Measurements from ENCODE around the gene LRRC28.

The LRRC28 gene

DNA sequence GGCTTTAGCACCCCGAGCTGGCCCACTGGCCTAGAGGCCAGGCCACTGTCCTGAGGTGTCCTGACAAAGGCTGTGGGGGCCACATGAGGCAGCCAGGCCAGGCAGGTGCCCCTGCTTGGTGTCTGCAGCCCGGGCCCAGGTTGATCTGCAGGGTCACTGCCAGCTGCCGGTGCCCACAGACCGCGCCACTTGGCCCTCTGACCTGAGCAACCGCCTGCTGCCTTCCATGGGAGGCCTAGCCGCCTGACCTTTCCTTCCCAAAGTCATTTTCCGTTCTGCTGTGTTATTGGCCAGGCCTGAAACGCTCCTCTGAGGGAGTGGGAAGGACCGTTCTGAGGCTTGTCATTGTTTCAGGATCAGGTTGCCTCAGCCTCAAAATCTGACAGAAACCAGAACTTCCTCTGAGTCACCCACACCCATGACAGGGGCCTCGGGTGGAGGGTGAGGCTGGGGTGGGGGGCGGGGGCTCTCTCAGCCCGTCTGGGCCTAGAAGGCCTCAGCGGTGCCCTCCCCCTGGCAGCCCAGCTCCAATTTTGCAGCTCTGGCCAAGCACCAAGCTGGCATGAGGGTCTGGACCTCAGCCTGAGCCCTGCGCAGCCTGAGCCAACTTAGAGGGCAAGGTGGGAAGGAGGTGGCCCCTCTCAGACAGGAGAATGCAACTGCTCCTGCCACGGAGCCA, 173.8 kb downstream of the LRRC28 start:
- DNase-seq, result peak; percentile 72 to 77

DNA sequence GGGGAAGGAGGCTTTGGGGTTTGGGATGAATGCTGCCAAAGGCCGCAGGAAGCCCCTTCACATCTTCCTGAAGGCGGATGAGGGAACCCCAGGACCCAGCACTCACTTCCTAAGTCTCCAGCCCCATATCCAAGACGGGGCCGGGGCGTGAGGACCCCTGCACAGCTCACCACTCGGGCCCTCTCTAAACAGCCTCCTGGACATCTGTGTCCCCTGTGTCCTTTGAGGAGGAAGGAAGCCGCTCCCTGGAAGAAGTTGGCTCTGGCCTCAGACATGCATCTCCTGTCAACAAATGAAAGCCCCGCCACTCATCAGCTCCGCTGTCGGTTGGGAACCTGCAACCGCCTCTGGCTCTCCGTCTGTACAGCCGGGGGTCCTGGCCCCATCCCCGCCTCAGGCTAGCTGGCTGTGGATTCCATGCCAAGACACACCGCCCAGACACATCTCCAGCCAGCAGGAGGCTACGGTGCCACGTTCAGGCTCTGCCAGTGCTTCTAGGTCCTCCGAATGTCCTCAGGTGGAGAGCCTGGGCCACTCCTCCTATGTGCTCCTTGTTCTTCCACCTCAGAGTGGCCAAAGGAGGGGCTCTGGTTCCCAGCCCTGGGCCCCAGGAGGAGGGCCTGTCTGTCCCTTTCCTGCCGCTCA, 174.5 kb downstream of the LRRC28 start:
- no peak for DNase-seq

DNA sequence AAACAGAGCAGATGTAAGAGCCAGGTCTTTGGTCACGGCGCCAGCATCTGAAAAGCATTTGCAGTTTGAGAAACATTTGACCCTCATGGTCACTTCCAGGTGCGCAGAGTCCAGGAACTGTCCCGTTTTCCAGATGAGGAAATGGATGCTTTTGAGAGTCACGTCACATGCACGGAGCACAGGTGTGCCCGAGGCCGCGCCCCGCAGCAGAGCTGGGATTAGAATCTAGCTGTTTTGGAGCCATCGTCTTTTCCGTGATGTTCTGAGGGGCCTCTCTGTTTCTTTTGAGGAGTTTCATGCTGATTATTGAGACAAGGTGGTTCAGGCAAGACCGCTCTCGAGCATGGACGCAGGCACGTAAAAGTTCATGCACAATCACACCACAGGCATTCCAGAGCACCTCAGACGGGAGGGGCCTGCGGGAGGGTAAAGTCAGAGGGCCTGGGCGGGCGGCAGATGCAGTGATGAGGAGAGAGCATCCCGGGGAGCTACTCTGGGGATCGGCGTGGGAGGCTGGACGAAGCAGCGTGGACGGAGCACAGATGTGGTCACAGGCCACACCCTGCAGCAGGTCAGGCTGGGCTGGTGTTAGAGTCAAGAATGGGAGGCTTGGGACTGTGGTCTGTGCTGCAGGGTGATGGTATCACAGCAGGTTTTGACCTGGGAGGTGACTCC, 175.3 kb downstream of the LRRC28 start:
- DNase-seq, result no peak

DNA sequence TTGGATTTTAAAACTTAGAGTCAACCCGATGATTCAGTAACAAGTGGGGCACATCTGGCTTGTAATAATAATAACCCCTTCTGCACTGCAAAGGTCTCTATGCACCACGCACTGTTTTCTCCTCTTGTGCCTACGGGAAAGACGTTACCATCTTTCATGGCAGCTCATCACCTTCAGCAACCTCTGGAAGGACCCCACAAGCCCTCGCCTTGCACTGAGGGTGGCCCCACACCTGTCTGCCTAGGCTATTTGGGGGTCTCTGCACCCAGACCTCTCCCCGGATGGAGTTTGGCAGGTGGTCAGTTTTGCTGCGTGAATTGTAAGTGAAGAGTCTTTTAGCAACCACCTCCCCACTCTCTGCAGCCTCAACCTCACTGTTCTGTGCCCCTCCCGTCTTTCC, 175.9 kb downstream of the LRRC28 start:
- DNase-seq, result no peak

DNA sequence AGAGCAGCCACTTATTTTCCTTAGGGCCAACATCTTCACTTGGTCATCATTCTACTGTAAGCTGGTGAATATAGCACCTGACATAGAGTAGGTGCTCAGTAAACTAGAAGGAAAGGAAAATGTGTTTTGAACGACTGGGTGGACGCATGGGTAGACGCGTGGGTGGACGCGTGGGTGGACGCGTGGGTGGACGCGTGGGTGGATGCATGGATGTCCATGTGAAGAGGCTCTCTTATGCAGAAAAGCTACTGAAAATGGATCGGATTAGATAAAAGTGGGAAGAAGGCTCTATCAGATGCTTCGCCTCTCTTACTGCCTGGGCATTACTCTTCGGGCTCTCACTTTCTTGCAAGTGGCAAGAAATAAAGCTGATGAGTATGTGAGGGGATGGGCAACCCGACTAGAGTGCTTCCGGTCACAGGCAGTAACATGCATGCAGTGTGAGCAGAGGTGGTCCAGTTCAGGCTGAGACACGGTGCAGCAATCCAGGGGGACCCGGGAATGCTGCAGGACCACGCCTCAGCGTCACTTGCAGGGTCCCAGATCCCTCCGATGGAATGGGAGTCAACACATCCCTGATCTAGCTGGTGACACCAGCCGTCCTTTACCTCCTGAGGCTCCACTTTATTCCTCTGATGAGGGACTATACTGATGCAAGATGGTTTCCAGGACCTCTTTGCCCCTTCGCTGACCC, 176.5 kb downstream of the LRRC28 start:
- DNase-seq, result no peak

DNA sequence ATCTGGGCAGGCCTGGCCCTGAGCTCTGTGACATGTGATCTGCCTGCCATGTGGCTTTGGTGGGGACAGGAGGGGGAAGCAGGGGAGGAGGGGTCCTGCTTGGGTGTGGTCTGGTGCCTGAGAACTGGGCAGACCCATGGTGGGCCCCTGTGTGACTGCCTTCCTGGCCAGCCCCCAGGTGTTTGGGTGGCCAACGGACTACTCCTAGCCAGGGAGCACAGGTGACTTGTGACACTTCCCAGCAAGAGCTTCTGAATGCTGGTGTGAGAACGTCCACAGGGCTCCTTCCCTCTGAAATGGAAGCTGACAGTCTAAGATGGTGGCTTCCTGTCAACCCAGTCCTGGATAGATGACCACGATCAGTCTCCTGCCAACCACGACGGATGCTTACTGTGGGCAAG, 178.4 kb downstream of the LRRC28 start:
- DNase-seq, result no peak

DNA sequence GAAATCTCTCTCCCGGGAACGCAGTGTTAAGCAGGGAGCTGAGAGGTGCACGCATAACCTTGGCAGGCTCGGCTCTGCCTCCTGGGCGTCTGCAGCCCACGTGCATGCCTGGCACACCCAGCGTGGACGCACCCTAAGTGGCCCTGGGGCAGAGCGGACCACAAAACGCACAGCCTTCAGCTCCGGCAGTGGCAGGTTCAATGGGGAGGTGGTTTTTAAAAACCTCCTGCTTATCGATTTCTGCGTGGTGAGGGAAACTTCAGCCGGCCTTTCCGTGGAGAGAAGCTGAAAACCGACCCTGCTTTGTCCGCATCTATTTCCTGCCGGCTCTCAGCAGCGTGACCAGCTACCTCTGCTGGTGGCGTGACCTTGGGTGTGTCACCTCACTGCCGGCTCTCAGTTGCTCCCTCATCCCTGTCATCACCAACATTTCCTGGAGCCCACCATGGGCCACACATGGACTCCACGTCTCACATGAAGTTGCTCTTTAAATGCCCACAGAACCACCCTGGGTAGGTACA, 179.7 kb downstream of the LRRC28 start:
- DNase-seq, result no peak

DNA sequence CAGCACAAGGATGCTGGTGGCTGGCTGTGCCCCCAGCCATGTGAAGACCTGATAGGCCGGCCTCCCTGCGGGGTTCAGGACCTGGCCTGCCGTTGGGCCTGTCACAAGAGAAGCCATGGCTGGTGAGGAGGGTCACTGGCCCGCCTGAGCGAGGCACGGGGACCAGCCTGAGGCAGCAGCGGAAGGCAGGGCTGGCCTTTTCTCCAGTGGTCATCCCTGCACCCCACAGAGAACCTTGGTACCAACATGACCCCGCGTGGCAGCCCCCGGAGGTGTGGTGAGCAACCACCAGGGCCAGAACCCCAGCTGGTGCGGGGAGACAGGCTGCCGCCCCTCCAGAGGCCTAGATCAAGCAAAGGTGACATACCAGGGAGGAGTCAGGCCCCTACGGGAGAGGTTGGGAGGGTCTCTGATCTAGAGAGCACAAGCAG, 180.4 kb downstream of the LRRC28 start:
- no peak for DNase-seq

DNA sequence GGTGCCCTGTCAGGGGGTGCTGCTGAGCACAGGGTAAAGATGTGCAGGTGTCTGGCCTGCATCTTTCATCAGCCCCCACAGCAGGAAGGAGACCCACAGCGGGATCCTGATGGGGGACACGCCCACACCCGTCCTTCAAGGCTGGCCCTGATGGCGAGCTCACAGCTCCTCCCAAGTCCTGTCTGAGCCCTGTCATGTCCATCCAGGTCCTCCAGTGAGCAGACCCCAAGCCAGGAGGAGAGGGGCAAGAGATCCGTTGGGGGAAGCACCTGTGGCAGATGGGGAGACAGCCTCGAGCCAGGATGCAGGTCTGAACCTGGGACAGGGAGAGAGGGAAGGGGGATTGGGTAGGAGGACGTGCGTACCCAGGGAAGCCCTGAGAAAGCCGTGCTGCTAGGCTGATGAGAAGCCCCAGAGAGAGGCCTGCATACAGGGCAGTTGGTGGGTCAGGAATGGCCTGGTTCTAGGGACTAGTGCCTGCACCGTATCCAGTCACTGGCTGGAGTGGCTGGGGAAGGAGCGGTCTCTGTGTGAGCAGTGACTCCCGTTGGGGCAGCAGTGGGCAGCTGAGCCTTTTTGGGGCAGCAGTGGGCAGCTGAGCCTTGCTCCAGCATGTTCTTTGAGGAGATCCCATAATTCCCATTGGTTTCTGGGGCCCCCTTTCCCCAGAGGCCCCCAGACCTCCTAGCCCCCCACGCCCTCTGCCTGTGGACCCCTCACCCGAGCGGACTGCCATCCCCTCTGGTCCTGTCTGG, 181.2 kb downstream of the LRRC28 start:
- no peak for DNase-seq

DNA sequence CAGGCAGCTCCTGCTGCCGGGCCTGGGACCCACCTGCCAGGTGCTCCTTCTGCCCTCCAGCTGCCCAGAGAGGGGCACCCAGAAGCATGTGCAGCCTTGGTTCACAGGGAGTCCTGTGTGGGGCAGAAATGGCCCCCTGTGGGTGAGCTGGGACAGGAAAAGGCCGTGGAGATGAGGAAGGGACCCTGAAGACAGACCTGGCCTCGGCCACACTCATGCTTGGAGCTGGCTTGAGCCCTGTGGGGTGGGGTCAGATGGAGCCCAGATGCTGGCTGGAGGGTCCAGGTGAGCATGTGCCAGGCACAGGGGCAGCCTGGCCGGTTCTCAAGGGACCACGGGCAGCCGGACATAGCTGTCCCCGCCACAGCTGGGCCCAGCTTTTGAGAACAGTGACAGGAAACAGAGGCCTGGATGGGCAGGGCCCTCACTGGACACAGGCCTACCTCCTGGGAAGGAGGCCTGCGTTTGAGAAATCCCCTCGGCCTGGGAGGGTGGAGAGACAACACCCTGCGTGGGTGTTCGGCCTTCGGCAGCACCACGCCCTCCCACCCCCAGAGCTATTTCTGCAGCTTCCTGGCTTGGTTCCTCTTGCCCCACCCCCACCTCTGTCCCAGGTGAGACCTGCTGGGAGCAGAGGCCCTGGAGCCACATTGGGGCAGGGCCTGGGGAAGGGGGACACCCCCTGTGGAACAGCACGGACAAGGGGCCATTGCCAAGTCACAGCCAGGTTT, 181.9 kb downstream of the LRRC28 start:
- no peak for DNase-seq

DNA sequence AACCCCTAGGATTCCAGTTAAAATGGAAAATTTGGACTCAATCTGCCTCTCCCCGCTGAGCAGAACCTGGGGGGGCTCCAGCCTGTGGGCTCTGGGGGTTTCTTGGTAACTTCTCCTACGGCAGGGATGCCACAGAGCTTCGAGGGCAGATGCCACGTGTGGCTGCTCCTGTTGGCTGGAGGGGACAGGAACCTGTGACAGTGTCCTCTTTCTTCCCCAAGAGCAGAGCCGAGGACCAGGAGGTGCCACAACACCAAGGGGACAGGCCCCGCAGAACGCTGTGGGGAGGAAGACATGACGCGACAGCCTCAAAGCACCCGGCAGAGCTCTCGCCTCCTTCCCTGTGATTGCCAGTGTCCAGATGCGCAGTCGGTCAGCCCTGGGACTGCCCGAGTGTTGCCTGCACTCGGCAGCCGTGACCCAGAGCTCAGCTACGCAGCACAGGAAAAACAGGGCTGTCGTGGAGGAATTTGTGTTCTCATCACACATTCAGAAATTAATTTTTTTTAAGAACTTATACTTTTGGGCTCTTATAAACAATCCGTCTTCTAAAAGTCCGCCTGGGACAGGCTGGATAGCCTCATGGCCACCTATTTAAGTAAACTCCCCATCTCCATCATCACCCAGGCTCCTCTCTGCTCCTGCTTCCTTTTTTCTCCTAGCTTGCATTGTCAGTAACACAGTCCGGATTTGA, 182.6 kb downstream of the LRRC28 start:
- peak; percentile 16 to 18 for DNase-seq

DNA sequence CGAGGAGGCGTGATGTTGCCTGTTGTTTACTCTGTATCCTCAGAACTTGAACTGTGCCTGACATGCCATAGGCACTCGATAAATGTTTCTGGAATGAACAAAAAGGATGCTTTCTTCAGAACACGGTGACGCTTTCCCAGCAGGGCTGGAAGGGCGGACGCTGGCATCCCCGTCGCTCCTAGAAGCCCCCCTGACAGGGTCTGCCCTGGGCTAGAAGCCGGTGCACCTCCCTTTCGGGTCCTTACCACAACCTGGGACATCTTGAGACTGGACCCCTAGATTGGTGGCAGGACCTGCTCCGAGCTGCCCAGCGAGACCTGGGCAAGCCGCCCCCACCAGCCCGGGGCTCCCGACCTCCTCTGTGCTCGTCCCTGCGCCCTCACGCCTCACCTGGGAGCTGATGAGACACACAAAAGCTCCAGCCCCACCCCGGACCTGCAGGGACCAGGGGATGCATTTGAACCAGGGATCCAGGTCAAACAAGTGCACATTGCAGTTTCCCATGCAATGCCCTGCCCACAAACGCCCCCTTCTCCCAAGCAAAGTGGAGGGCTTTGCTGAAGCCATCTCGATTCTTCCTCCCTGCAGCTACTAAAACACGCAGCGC, 183.3 kb downstream of the LRRC28 start:
- peak in 1 of 2 experiments; percentile 12 for DNase-seq

DNA sequence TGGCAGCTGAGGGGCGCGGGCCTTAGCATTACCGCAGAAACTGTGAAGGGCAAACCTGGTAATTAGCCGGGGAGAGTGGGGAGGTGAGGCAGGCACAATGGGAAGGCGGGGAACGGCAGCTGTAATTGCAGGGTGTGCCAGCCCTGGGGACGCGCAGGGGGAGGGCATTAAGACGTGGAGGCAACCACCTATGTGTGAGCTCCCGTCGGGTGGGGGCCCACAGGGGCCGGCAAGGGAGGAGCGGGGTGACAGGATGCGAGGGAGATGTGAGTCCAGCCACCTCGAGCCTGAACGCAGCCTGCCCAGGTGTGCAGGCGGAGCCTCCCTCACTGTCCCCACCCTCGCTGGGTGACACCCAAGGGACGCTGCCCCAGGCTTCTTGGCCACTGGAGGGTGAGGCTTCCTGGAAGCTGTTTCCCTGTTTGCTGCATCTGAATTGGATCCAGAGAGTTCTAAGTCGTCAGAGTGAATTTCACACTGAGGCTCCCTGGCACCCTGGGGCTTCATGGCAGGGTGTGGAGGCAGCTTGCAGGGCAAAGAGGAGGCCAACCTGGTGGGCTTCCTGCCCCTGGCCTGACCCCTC, 183.9 kb downstream of the LRRC28 start:
- peak; percentile 20 to 21 for DNase-seq

DNA sequence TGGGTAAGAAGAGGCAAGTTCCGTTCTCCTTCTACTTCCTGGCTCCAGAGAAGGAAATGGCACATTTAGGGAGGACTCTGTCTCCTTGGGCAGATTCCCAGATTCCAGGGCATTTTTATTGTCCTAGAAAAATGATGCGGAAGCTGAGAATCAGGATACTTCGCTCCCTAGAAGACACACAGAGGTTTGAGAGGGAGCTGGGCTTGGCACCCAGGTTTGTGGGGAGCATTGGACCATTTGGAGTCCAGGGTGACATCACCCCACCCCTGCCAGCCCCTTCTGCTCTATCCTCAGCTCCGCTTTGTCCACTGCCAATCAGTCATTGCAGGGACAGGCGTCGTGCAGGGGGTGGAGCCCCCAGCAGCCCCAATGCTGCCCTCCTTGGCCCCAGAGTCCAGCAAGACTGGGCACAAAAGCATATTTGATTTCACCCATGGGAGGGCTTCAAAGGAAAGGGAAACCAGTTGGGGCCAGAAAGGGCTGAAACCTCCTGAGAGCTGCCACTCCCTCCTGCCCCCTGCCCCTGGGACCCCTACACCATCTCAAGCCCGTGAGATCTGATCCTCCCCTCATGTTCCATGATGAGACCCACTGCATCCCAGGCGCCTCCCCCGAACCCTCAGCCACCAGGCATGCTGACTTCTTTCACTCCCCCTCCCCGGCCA, 184.7 kb downstream of the LRRC28 start:
- DNase-seq, result peak; percentile 12 to 14

DNA sequence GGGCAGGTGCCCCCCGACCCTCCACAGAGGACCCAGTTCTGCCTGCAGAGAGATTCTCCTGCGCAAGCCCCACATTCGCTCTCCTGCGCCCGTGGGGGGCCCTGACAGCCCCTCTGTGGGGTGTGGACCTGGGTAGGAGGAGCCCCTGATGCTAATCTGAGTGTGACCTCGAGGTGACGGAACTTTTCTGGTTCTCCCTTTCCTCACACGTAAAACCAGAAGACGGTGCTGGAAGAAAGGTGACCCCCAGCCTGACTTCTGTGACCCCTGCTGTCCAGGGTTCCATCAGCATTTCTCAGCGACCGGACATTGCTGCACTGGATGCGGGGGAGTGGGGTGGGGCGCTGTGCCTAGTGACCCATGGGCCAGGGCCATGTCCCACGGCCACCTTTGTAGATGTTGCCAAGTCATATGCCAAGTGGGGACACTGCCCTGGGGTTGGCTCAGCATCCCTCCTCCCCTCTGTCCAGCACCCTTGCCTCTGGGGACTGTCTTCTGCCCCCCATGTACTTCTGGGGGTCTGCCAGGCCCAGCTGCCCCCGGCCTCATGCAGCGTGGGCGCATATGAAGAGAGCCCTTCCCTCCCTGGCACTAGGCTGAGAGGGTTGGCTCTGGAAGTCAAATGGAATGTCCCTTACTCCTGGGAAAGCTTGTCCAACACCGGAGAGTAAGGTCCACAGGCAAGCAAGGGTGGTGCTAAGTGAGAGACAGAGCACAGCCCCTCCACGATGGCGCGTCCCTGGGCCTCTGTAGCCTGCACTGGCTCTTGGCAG, 185.4 kb downstream of the LRRC28 start:
- peak in 1 of 2 experiments; percentile 10 for DNase-seq

DNA sequence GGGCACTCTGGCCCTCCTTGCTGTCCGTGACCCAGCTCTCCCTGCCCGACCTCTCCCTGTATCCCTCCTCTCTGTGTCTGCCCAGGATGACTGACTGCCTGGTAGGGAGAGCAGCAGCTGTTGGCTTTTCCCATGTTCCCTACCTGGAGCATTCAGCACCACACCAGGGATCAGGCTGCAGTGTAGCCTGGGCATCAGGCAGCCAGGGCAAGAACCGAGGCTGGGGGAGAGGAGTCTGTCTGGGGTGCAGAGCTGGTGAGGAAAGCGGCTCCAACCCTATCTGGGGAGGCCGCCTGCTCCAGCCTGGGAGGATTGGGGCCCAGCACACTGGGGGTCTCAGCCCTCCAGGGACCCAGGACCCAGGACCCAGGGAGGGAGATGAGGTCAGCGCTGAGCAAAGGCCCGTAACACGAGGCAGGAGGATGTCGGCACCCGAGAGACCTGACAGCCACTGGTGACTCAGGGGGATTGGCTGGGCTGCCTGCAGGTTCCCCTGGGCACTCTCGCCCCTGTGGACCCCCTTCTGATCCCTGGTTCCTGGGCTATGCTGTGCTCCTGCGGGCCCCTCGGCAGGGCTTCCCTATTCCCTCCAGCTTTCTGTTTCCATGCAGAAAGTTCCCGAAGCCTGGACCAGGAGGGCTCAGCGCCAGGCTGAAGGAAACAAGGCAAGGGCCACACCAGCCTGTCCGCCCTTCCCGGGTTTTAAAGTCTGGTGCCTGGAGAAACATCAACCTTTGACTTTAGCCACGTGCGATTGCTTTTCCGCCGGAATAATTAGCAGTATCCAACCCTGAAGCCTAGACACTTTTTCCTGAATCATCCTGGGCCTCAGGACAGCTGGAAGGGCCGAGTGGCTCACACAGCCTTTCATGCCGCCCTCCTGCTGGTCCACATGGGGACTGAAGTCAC, 186.3 kb downstream of the LRRC28 start:
- DNase-seq, result peak; percentile 19 to 26

DNA sequence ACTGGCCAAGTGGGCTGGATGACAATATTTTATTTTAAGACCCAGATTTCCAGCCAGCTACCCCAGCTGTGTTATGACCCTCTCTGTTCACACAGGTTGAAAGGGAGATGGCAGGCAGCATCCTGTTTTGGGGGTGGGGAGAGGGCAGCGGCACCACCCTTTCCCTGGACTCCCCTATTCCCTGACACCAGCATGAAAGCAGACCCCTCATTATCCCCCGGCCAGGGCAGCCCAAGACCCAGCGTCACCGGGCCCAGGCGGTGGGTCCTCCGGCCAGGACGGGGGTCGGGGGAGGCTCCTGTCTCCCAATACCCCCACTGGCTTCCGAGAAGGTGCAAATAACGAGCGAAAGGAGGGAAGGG, 186.9 kb downstream of the LRRC28 start:
- peak; percentile 16 to 18 for DNase-seq
